Caco-2 (cell line): ENCODE results near the gene IL31RA. TPM values are rescaled to one million over a fixed set of nuclear protein-coding genes. Genes with fewer than 3 reads are reported as not detected.

Source experiments
- BruUV-seq: library from RNA; stranded (reverse); fragments of 400-500 nt; replicated peaks from 2 replicates; lab custom pipeline; 2021; lab: Mats Ljungman, UMichigan
- CTCF ChIA-PET: fragments of 300-600 bp; sonication (Branson Sonifier 250); formaldehyde crosslinking; loops from one replicate; lab custom pipeline; 2022; ENCODE audit warnings: antibody characterized with exemption; lab: Charles Lee
- POLR2A ChIA-PET: fragments of 300-600 bp; sonication (Branson Sonifier 250); formaldehyde crosslinking; loops from one replicate; lab custom pipeline; 2022; ENCODE audit warnings: antibody characterized with exemption; lab: Charles Lee
- DNase-seq, 2 experiments: peaks; one replicate each; pipeline versions ENCODE4 v3.0.0 to v3.0.0-alpha.2; 2020 to 2022
- H3K27me3 ChIP-seq: replicated peaks from 2 replicates; pipeline ENCODE4 v1.6.0; 2011; ENCODE audit warnings: low read length; ENCODE audit not compliant: control insufficient read depth, insufficient read depth
- H3K36me3 ChIP-seq: 2 replicates; pipeline ENCODE4 v1.5.1; 2011; ENCODE audit warnings: low read length; ENCODE audit not compliant: control insufficient read depth, insufficient read depth
- H3K4me1 ChIP-seq: fragments of 250-450 bp; sonication (Bioruptor Pico); 2 replicates; pipeline ENCODE4 v1.5.1; 2020; ENCODE audit warnings: mild to moderate bottlenecking
- H3K4me3 ChIP-seq: 2 replicates; pipeline ENCODE4 v1.5.1; 2011; ENCODE audit warnings: low read depth, mild to moderate bottlenecking, control low read depth, low read length
- H3K9me3 ChIP-seq: fragments of 250-450 bp; sonication (Bioruptor Pico); 2 replicates; pipeline ENCODE4 v1.5.1; 2020; ENCODE audit warnings: mild to moderate bottlenecking, moderate library complexity
- H3K27ac Mint-ChIP-seq: one replicate; pipeline ENCODE4 v1.8.0; 2022; ENCODE audit warnings: mixed read lengths; ENCODE audit not compliant: unreplicated experiment
- H3K27me3 Mint-ChIP-seq: one replicate; pipeline ENCODE4 v1.8.0; 2022; ENCODE audit warnings: mixed read lengths; ENCODE audit not compliant: insufficient read depth, unreplicated experiment
- H3K36me3 Mint-ChIP-seq: one replicate; pipeline ENCODE4 v1.8.0; 2022; ENCODE audit warnings: mild to moderate bottlenecking, mixed read lengths; ENCODE audit not compliant: insufficient read depth, unreplicated experiment
- H3K4me1 Mint-ChIP-seq: one replicate; pipeline ENCODE4 v1.8.0; 2022; ENCODE audit warnings: low read depth, mixed read lengths; ENCODE audit not compliant: unreplicated experiment
- H3K4me3 Mint-ChIP-seq: one replicate; pipeline ENCODE4 v1.8.0; 2022; ENCODE audit warnings: mild to moderate bottlenecking, moderate library complexity, mixed read lengths; ENCODE audit not compliant: unreplicated experiment
- H3K9me3 Mint-ChIP-seq: one replicate; pipeline ENCODE4 v1.8.0; 2022; ENCODE audit warnings: mixed read lengths; ENCODE audit not compliant: unreplicated experiment
- intact Hi-C: fragments of 100-400 bp; cut with micrococcal nuclease; formaldehyde crosslinking; loops from one replicate; pipeline ENCODE4 v1.10.0; 2022; ENCODE audit not compliant: unreplicated experiment
- total RNA-seq: library from RNA; stranded (reverse); gene quantifications from 2 replicates; pipeline ENCODE4 v1.2.3, GENCODE V29; 2022
- TF ChIP-seq, protein P1 (sequence below), 2 experiments: fragments of 200-600 bp in 1 of 2; IDR thresholded peaks; 1 replicate in 1 of 2; 2 replicates in 1 of 2; pipeline versions ENCODE4 v1.5.1 to v1.8.0; 2011 to 2022; ENCODE audit warnings: antibody characterized with exemption in 1 of 2, control low read depth in 1 of 2, inconsistent platforms in 1 of 2, low read depth in 1 of 2, low read length in 1 of 2, mild to moderate bottlenecking in 1 of 2, moderate library complexity in 1 of 2; ENCODE audit not compliant: insufficient read depth in 1 of 2, severe bottlenecking in 1 of 2, unreplicated experiment in 1 of 2

Gene IL31RA
- total RNA-seq, 1 experiment from 2014 or later: not detected

DNA sequence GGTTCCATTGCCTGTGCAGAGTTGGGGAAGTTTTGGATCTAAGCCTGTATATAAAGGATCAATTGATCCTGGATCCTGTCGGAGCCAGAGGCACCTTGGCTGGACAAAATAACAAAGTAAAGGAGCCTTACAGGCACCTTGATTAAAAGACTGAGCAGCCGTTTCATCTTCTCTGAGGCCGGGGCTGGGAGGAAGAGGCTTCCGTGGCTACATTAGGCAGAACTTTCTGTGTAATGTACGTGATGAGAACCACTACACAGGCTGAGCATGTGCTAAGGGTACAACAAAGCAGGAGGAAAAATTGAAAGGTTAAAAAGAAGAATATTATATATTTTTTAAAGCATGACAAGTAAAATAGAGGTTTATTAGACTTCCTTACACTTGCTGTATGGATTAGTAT lies 37.0 kb downstream of the IL31RA start:
- Histone ChIP-seq H3K9me3 (no peaks in the 10 kb centered on the region; the same call in 1 of the 2 replicates), H3K4me1 (peaks cover 35% of the 10 kb centered on the region), H3K4me3 (no peak overlapping the region), H3K36me3 (no peaks in the 10 kb centered on the region), H3K27me3 (no peaks in the 10 kb centered on the region)
- no TSS peak for BruUV-seq
- H3K9me3 Mint-ChIP-seq: peaks cover 10% of the 10 kb centered on the region
- TF ChIP-seq, protein P1, sequence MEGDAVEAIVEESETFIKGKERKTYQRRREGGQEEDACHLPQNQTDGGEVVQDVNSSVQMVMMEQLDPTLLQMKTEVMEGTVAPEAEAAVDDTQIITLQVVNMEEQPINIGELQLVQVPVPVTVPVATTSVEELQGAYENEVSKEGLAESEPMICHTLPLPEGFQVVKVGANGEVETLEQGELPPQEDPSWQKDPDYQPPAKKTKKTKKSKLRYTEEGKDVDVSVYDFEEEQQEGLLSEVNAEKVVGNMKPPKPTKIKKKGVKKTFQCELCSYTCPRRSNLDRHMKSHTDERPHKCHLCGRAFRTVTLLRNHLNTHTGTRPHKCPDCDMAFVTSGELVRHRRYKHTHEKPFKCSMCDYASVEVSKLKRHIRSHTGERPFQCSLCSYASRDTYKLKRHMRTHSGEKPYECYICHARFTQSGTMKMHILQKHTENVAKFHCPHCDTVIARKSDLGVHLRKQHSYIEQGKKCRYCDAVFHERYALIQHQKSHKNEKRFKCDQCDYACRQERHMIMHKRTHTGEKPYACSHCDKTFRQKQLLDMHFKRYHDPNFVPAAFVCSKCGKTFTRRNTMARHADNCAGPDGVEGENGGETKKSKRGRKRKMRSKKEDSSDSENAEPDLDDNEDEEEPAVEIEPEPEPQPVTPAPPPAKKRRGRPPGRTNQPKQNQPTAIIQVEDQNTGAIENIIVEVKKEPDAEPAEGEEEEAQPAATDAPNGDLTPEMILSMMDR (IDR thresholded peaks at IDR 0.05; ENCODE audit: insufficient read depth in 1 of 2, low read depth in 1 of 2, low read length in 1 of 2, severe bottlenecking in 1 of 2, unreplicated experiment in 1 of 2): no peak
- POLR2A ChIA-PET: no interaction called here
- CTCF ChIA-PET: no interaction called here
- H3K27ac Mint-ChIP-seq: no peak overlapping the region
- H3K27me3 Mint-ChIP-seq: no peaks in the 10 kb centered on the region
- H3K4me3 Mint-ChIP-seq: no peak overlapping the region
- no peak for DNase-seq
- H3K4me1 Mint-ChIP-seq: peaks cover 22% of the 10 kb centered on the region
- intact Hi-C loops: no loop called here
- no peaks in the 10 kb centered on the region for H3K36me3 Mint-ChIP-seq

GRCh38 chr5:55892479-55892878 lies 41.3 kb downstream of the IL31RA start:
- Histone ChIP-seq H3K4me3 (no peak overlapping the region), H3K27me3 (no peaks in the 10 kb centered on the region), H3K36me3 (no peaks in the 10 kb centered on the region), H3K4me1 (peaks cover 1% of the 10 kb centered on the region), H3K9me3 (no peaks in the 10 kb centered on the region; the same call in 1 of the 2 replicates)
- no peaks in the 10 kb centered on the region for H3K27me3 Mint-ChIP-seq
- no peak for DNase-seq
- no peaks in the 10 kb centered on the region for H3K36me3 Mint-ChIP-seq
- intact Hi-C loops: no loop called here
- H3K9me3 Mint-ChIP-seq: no peaks in the 10 kb centered on the region
- peaks cover 3% of the 10 kb centered on the region for H3K4me1 Mint-ChIP-seq
- H3K4me3 Mint-ChIP-seq: no peak overlapping the region
- CTCF ChIA-PET: no interaction called here
- POLR2A ChIA-PET: no interaction called here
- no peak overlapping the region for H3K27ac Mint-ChIP-seq
- TF ChIP-seq, protein P1 (IDR thresholded peaks at IDR 0.05; ENCODE audit: insufficient read depth in 1 of 2, low read depth in 1 of 2, low read length in 1 of 2, severe bottlenecking in 1 of 2, unreplicated experiment in 1 of 2): no peak
- BruUV-seq: no TSS peak

DNA sequence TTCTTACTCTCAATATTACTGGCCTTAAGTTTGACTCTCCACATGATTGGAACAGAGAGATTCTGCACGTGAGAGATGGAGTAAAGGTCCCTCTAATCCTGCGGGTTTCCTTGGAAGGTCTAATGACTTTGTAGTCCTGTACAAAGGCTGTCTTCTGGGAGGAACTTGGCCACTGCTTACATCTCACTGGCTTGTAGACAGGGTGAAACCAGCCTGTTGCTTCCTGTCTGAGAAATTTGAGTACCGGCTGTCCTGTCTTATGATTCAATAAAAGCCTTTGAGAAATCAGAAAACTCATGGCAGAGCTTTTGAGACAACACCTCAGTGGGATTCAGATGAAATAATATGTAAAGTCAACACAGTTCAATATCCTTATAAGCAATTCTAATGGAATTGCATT lies 43.0 kb downstream of the IL31RA start:
- DNase-seq: no peak
- Histone ChIP-seq H3K27me3 (no peaks in the 10 kb centered on the region), H3K36me3 (no peaks in the 10 kb centered on the region), H3K9me3 (no peaks in the 10 kb centered on the region; the same call in 1 of the 2 replicates), H3K4me3 (no peak overlapping the region), H3K4me1 (no peaks in the 10 kb centered on the region; the same call in 1 of the 2 replicates)
- ChIA-PET POLR2A (no interaction called here), CTCF (no interaction called here)
- Mint-ChIP-seq H3K9me3 (no peaks in the 10 kb centered on the region), H3K4me3 (no peak overlapping the region), H3K27me3 (no peaks in the 10 kb centered on the region), H3K36me3 (no peaks in the 10 kb centered on the region), H3K27ac (no peak overlapping the region), H3K4me1 (peaks cover 7% of the 10 kb centered on the region)
- TF ChIP-seq, protein P1 (IDR thresholded peaks at IDR 0.05; ENCODE audit: insufficient read depth in 1 of 2, low read depth in 1 of 2, low read length in 1 of 2, severe bottlenecking in 1 of 2, unreplicated experiment in 1 of 2): no peak
- BruUV-seq: no TSS peak
- intact Hi-C loops: no loop called here
